GM12878 (cell line): ENCODE data around the gene PIGL. TPM values are rescaled to one million over a fixed set of nuclear protein-coding genes. Genes with fewer than 3 reads are reported as not detected.

ENCODE experiments used
- ATAC-seq: fragments of 200-7000 bp; cut with Tn5 transposase; 3 replicates; pipeline ENCODE4 v1.9.1; 2020; ENCODE audit warnings: mild to moderate bottlenecking, moderate library complexity
- BruUV-seq: library from RNA; stranded (reverse); fragments of 400-500 nt; replicated peaks from 2 replicates; lab custom pipeline; 2021; lab: Mats Ljungman, UMichigan
- CTCF ChIA-PET: fragments of 300-600 bp; sonication (Branson Sonifier 250); formaldehyde crosslinking; extraction: SDS; loops from one replicate; lab custom pipeline; 2021; ENCODE audit warnings: inconsistent platforms; lab: Yijun Ruan, JAX
- POLR2A ChIA-PET: fragments of 350-600 bp; formaldehyde crosslinking; extraction: SDS; loops from one replicate; lab custom pipeline; 2021; ENCODE audit warnings: inconsistent platforms; lab: Charles Lee
- RAD21 ChIA-PET: fragments of 300-600 bp; sonication (Branson Sonifier 250); formaldehyde crosslinking; loops from one replicate; lab custom pipeline; 2023; ENCODE audit warnings: antibody characterized with exemption; ENCODE audit not compliant: unreplicated experiment; lab: Charles Lee
- SMC1A ChIA-PET: fragments of 300-600 bp; sonication (Branson Sonifier 250); formaldehyde crosslinking; loops from one replicate; lab custom pipeline; 2023; ENCODE audit not compliant: unreplicated experiment, uncharacterized antibody; lab: Charles Lee
- DNase-seq: peaks from one replicate; pipeline ENCODE4 v3.0.0-alpha.2; 2011; ENCODE audit warnings: low read depth, low spot score
- FAIRE-seq: peaks from 3 replicates; lab custom pipeline; 2011; peaks lifted over from hg19 to GRCh38; lab: Jason Lieb, UNC
- H2AFZ ChIP-seq: 2 replicates; pipeline ENCODE4 v1.6.0; 2011; ENCODE audit warnings: low read depth, low read length, control low read depth; ENCODE audit not compliant: control insufficient read depth
- H3K27ac ChIP-seq: 2 replicates; pipeline ENCODE4 v1.5.1; 2011; ENCODE audit warnings: control low read depth; ENCODE audit not compliant: control insufficient read depth, insufficient read depth
- H3K27me3 ChIP-seq, 2 experiments: replicated peaks in 1 of 2; 2 replicates each; pipeline versions ENCODE4 v1.6.0 to v1.6.1; 2011; ENCODE audit warnings: low read length in 1 of 2; ENCODE audit not compliant: control insufficient read depth in 2 of 2, insufficient read depth in 2 of 2
- H3K36me3 ChIP-seq, 2 experiments: 2 replicates each; pipeline ENCODE4 v1.5.1; 2011; ENCODE audit warnings: low read length in 1 of 2; ENCODE audit not compliant: control insufficient read depth in 2 of 2, insufficient read depth in 2 of 2
- H3K4me1 ChIP-seq: 2 replicates; pipeline ENCODE4 v1.6.1; 2011; ENCODE audit warnings: mild to moderate bottlenecking, low read length, moderate library complexity, mixed read lengths; ENCODE audit not compliant: control insufficient read depth, insufficient read depth
- H3K4me2 ChIP-seq: 2 replicates; pipeline ENCODE4 v1.6.0; 2011; ENCODE audit warnings: control low read depth; ENCODE audit not compliant: control insufficient read depth, insufficient read depth
- H3K4me3 ChIP-seq: fragments of 200-600 bp; sonication (generic); 2 replicates; pipeline ENCODE4 v1.5.1; 2016
- H3K79me2 ChIP-seq: 2 replicates; pipeline ENCODE4 v1.6.0; 2011; ENCODE audit warnings: low read length; ENCODE audit not compliant: control insufficient read depth, insufficient read depth
- H3K9ac ChIP-seq: 2 replicates; pipeline ENCODE4 v1.8.0; 2011; ENCODE audit warnings: low read length, control low read depth, mixed read lengths; ENCODE audit not compliant: control insufficient read depth, insufficient read depth
- H3K9me3 ChIP-seq: replicated peaks from 3 replicates; pipeline ENCODE4 v1.5.1; 2011; ENCODE audit warnings: mild to moderate bottlenecking, low read length; ENCODE audit not compliant: control insufficient read depth, insufficient read depth
- H4K20me1 ChIP-seq: 2 replicates; pipeline ENCODE4 v1.6.0; 2011; ENCODE audit not compliant: control insufficient read depth, insufficient read depth
- ASH2L ChIP-seq: fragments of 300-600, 200-600 bp; sonication (generic); IDR thresholded peaks from 2 replicates; pipeline ENCODE4 v1.6.1; 2017; ENCODE audit warnings: low read depth, mild to moderate bottlenecking, borderline replicate concordance
- EZH2 ChIP-seq: IDR thresholded peaks from 2 replicates; pipeline ENCODE4 v1.6.1; 2012; ENCODE audit warnings: low read depth, mild to moderate bottlenecking, control low read depth, inconsistent platforms, low read length, borderline replicate concordance; ENCODE audit not compliant: control insufficient read depth
- GABPA ChIP-seq: IDR thresholded peaks from 2 replicates; pipeline ENCODE4 v1.6.1; 2014; ENCODE audit warnings: antibody characterized with exemption, low read depth, mild to moderate bottlenecking, inconsistent platforms
- NRF1 ChIP-seq: conservative IDR thresholded peaks from 2 replicates; pipeline ENCODE4 v1.6.1; 2011; ENCODE audit warnings: mild to moderate bottlenecking, low read depth, low read length, improper control_type of control experiment
- POLR2AphosphoS2 ChIP-seq: IDR thresholded peaks from 2 replicates; pipeline ENCODE4 v1.6.1; 2011; ENCODE audit warnings: low read depth, mild to moderate bottlenecking, low read length, improper control_type of control experiment, moderate library complexity
- SIX5 ChIP-seq: IDR thresholded peaks from 2 replicates; pipeline ENCODE4 v1.6.1; 2011; ENCODE audit warnings: mild to moderate bottlenecking, low read depth, low read length, moderate library complexity; ENCODE audit not compliant: severe bottlenecking
- WGBS: methylation state at CpG from one replicate; pipeline ENCODE4 v1.1.6; 2016; ENCODE audit warnings: low lambda C conversion rate; ENCODE audit not compliant: insufficient replicate concordance, insufficient coverage; ENCODE audit errors: missing lambda C conversion rate; 5-methylcytosine and 5-hydroxymethylcytosine counted together
- in situ Hi-C: fragments of 300-500 bp; cut with MboI; formaldehyde crosslinking; loops from 9 replicates; pipeline ENCODE4 v1.14.3; 2018; ENCODE audit warnings: mixed read lengths
- intact Hi-C: fragments of 100-400 bp; cut with micrococcal nuclease; formaldehyde crosslinking; loops from one replicate; pipeline ENCODE4 v1.14.2; 2022; ENCODE audit not compliant: unreplicated experiment
- polyA plus RNA-seq, 11 experiments: library from polyadenylated mRNA; depleted of rRNA in 4 of 11; unstranded in 6 of 11; stranded (reverse) in 5 of 11; fragments of >200 nt; fragmentation: Nextera tagmentation in 4 of 11; fragmentation: Illumina TruSeq in 1 of 11; extraction: Ambion mirVana in 4 of 11; extraction: Trizol in 1 of 11; gene quantifications; 1 replicate in 1 of 11; 2 replicates in 10 of 11; pipeline versions ENCODE4 v1.2.1 to v1.2.3, GENCODE V29; 2011 to 2016; ENCODE audit warnings: inconsistent platforms in 2 of 11, missing spikeins in 2 of 11, low read depth in 1 of 11
- total RNA-seq, 4 experiments: library from RNA; depleted of rRNA in 3 of 4; stranded (reverse); fragments of >200 nt in 3 of 4; fragmentation: Illumina TruSeq in 1 of 4; extraction: Trizol in 1 of 4; gene quantifications; 2 replicates each; pipeline versions ENCODE4 v1.2.1 to v1.2.3, GENCODE V29; 2013 to 2021
- TF ChIP-seq, protein P1 (sequence below): fragments of 450-650 bp; IDR thresholded peaks from 2 replicates; pipeline ENCODE4 v1.6.1; 2017; ENCODE audit warnings: borderline replicate concordance
- TF ChIP-seq, protein P2 (sequence below): fragments of 450-650 bp; IDR thresholded peaks from 2 replicates; pipeline ENCODE4 v1.6.1; 2016; ENCODE audit warnings: mild to moderate bottlenecking, moderate library complexity, borderline replicate concordance
- TF ChIP-seq, protein P3 (sequence below): IDR thresholded peaks from 2 replicates; pipeline ENCODE4 v1.6.1; 2011; ENCODE audit warnings: low read depth, low read length, improper control_type of control experiment, borderline replicate concordance
- TF ChIP-seq, protein P4 (sequence below): IDR thresholded peaks from 2 replicates; pipeline ENCODE4 v1.6.1; 2011; ENCODE audit warnings: borderline replicate concordance, low read depth, mild to moderate bottlenecking, moderate library complexity, mixed read lengths, low read length; ENCODE audit not compliant: insufficient read depth; ENCODE audit errors: extremely low read length

Gene PIGL
- total and polyA plus RNA-seq, 10 of the 15 experiments (the other 5 are each of a cell fraction or from before 2014, with no cell fraction given), result 25.9 to 52.5 (median 30.2) TPM

DNA sequence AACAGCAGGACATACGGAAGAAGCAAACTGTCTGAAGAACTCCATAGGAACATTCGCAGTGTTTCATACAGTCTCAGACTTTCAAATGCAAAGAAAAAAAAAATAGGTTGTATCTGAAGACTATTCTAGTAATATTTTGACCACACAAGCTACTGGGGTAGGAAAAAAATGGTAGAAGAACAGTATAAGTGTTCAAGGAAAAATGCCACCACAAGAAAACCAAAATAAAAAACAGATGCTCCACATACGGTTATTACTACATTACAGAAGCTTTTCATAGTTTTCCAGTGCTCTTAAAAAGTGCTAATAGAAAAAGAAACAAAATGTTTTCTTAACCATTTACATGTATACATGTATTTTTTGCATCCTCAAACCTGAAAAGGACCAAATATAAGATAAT lies 5.4 kb upstream of the PIGL start:
- intact Hi-C loops, result loop anchor here (10.0 kb wide), 1 partner anchor 203 kb away; the partner anchor contains the start of gene TRPV2
- RAD21 ChIA-PET, result interaction anchor here (0.6 to 2.9 kb wide), 3 partner anchors 9 to 317 kb away, joined by 3 to 11 read pairs (median 10); no protein-coding TSS in a partner anchor
- Histone ChIP-seq H3K27ac (no peak overlapping the region), H3K9me3 (no peaks in the 10 kb centered on the region), H3K4me3 (no peak overlapping the region), H3K79me2 (peaks cover 84% of the 10 kb centered on the region), H3K36me3 (no peaks in the 10 kb centered on the region; a peak in 1 of 4 replicates), H3K9ac (no peak overlapping the region), H2AFZ (no peak overlapping the region), H4K20me1 (no peaks in the 10 kb centered on the region; the same call in 1 of the 2 replicates), H3K4me2 (no peak overlapping the region), H3K4me1 (peaks cover 4% of the 10 kb centered on the region), H3K27me3 (no peaks in the 10 kb centered on the region)
- DNase-seq (no peak), ATAC-seq (no peak), FAIRE-seq (no peak)
- SMC1A ChIA-PET, result interaction anchor here (1.5 to 2.2 kb wide), 2 partner anchors 9 to 75 kb away, joined by 5 to 12 read pairs; no protein-coding TSS in a partner anchor
- CTCF ChIA-PET, result interaction anchor here (1.4 kb wide), 1 partner anchor 9 kb away, joined by 3 read pairs; no protein-coding TSS in a partner anchor
- BruUV-seq, result no TSS peak
- 87% methylated on average over 3 of the region's 3 CpGs for WGBS
- TF ChIP-seq, protein P1, sequence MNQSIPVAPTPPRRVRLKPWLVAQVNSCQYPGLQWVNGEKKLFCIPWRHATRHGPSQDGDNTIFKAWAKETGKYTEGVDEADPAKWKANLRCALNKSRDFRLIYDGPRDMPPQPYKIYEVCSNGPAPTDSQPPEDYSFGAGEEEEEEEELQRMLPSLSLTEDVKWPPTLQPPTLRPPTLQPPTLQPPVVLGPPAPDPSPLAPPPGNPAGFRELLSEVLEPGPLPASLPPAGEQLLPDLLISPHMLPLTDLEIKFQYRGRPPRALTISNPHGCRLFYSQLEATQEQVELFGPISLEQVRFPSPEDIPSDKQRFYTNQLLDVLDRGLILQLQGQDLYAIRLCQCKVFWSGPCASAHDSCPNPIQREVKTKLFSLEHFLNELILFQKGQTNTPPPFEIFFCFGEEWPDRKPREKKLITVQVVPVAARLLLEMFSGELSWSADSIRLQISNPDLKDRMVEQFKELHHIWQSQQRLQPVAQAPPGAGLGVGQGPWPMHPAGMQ, result no peak
- TF ChIP-seq ASH2L (no peak), POLR2AphosphoS2 (no peak), GABPA (no peak), EZH2 (no peak), NRF1 (no peak), SIX5 (no peak)
- TF ChIP-seq, protein P2, sequence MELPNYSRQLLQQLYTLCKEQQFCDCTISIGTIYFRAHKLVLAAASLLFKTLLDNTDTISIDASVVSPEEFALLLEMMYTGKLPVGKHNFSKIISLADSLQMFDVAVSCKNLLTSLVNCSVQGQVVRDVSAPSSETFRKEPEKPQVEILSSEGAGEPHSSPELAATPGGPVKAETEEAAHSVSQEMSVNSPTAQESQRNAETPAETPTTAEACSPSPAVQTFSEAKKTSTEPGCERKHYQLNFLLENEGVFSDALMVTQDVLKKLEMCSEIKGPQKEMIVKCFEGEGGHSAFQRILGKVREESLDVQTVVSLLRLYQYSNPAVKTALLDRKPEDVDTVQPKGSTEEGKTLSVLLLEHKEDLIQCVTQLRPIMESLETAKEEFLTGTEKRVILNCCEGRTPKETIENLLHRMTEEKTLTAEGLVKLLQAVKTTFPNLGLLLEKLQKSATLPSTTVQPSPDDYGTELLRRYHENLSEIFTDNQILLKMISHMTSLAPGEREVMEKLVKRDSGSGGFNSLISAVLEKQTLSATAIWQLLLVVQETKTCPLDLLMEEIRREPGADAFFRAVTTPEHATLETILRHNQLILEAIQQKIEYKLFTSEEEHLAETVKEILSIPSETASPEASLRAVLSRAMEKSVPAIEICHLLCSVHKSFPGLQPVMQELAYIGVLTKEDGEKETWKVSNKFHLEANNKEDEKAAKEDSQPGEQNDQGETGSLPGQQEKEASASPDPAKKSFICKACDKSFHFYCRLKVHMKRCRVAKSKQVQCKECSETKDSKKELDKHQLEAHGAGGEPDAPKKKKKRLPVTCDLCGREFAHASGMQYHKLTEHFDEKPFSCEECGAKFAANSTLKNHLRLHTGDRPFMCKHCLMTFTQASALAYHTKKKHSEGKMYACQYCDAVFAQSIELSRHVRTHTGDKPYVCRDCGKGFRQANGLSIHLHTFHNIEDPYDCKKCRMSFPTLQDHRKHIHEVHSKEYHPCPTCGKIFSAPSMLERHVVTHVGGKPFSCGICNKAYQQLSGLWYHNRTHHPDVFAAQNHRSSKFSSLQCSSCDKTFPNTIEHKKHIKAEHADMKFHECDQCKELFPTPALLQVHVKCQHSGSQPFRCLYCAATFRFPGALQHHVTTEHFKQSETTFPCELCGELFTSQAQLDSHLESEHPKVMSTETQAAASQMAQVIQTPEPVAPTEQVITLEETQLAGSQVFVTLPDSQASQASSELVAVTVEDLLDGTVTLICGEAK, result no peak
- TF ChIP-seq, protein P3, sequence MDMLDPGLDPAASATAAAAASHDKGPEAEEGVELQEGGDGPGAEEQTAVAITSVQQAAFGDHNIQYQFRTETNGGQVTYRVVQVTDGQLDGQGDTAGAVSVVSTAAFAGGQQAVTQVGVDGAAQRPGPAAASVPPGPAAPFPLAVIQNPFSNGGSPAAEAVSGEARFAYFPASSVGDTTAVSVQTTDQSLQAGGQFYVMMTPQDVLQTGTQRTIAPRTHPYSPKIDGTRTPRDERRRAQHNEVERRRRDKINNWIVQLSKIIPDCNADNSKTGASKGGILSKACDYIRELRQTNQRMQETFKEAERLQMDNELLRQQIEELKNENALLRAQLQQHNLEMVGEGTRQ, result no peak
- TF ChIP-seq, protein P4, sequence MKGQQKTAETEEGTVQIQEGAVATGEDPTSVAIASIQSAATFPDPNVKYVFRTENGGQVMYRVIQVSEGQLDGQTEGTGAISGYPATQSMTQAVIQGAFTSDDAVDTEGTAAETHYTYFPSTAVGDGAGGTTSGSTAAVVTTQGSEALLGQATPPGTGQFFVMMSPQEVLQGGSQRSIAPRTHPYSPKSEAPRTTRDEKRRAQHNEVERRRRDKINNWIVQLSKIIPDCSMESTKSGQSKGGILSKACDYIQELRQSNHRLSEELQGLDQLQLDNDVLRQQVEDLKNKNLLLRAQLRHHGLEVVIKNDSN, result no peak
- POLR2A ChIA-PET, result interaction anchor here (1.0 kb wide), 1 partner anchor 138 kb away, joined by 4 read pairs; no protein-coding TSS in a partner anchor
- in situ Hi-C loops, result no loop called here
